Measurements from ENCODE around the gene ADAMTS18. TPM values are rescaled to one million over a fixed set of nuclear protein-coding genes. Genes with fewer than 3 reads are reported as not detected.

The ADAMTS18 gene
- total and polyA plus RNA-seq, 9 donors: 0.05 to 2.3 (median 0.79) TPM; not detected in 1

DNA sequence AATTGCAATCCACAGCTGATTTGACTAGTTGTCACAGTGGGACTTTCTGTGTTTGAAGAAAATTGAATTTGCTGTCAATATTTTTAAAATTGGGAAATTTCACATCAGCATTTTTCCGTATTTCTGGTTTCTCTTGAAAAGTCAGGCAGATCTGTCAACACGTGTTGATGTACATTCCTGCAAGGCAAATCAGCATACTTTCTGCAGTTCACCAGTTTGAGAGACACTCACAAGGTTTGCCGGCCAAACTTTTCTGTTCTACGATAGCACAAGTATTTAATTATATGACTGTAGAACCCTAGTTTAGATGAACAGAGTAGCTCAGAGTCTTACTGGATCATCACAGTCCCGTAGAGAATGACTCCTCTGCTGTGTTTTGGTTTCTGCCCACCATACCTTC is 102.0 kb downstream of the ADAMTS18 start:
- TF ChIP-seq POLR2A (IDR thresholded peaks at IDR 0.05): no peak
- H3K36me3 ChIP-seq: no peaks in the 10 kb centered on the region
- H3K27me3 ChIP-seq: no peaks in the 10 kb centered on the region
- intact Hi-C loops (cut with DNase I): no loop called here
- no peak for DNase-seq
- no peaks in the 10 kb centered on the region for H3K9me3 ChIP-seq
- no peak overlapping the region for H3K4me3 ChIP-seq
- WGBS, 3 donors: 82 to 87% (median 85%) methylated on average over 5 of the region's 5 CpGs
- H3K4me1 ChIP-seq (ENCODE audit: insufficient read depth): no peaks in the 10 kb centered on the region
- H3K27ac ChIP-seq: no peak overlapping the region

DNA sequence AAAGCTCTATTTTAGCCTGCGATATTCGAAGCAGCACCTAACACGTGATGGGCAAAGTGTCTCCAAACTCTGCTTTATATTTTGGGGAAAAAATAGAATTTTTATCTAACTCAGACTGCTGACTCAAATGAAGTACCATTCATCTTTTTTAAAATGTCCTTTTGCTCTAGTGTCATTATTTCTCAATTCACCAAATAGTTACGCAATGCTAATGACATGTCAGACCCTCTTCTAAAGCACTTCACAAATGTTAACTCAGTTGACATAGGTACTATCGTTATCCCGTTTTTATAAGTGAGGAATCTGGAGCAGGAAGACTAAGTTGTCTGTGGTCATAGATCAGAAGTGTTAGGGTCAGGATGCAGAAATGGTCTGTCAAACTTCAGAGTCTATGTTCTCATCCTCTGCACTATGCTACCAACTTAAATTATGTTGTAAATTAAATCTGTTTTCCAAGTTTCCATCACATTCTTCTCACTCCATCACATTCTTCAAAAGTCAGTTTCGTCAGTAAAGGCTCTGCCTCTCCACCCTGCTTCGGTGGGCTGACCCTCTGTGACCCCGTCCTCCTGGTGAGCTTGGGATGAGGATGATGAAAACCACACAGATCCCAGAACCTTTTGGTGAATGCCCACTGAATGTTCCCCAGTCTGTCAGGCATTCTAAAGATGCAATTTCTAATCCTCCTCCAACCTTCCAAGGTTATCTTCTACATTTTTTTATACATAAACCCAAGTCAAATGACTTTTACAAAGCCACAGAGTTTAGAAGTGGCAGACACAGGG is 102.8 kb downstream of the ADAMTS18 start:
- Histone ChIP-seq H3K27ac (no peak overlapping the region), H3K4me3 (no peak overlapping the region), H3K27me3 (no peaks in the 10 kb centered on the region), H3K4me1 (ENCODE audit: insufficient read depth) (no peaks in the 10 kb centered on the region), H3K9me3 (no peaks in the 10 kb centered on the region), H3K36me3 (no peaks in the 10 kb centered on the region)
- 73 to 81% (median 79%) methylated on average over 9 of the region's 9 CpGs for WGBS, 3 donors
- TF ChIP-seq, protein P1, sequence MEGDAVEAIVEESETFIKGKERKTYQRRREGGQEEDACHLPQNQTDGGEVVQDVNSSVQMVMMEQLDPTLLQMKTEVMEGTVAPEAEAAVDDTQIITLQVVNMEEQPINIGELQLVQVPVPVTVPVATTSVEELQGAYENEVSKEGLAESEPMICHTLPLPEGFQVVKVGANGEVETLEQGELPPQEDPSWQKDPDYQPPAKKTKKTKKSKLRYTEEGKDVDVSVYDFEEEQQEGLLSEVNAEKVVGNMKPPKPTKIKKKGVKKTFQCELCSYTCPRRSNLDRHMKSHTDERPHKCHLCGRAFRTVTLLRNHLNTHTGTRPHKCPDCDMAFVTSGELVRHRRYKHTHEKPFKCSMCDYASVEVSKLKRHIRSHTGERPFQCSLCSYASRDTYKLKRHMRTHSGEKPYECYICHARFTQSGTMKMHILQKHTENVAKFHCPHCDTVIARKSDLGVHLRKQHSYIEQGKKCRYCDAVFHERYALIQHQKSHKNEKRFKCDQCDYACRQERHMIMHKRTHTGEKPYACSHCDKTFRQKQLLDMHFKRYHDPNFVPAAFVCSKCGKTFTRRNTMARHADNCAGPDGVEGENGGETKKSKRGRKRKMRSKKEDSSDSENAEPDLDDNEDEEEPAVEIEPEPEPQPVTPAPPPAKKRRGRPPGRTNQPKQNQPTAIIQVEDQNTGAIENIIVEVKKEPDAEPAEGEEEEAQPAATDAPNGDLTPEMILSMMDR (IDR thresholded peaks at IDR 0.05): no peak
- TF ChIP-seq EP300 (IDR thresholded peaks at IDR 0.05) (no peak), POLR2A (IDR thresholded peaks at IDR 0.05) (no peak)
- intact Hi-C loops (cut with DNase I): no loop called here
- DNase-seq: no peak

DNA sequence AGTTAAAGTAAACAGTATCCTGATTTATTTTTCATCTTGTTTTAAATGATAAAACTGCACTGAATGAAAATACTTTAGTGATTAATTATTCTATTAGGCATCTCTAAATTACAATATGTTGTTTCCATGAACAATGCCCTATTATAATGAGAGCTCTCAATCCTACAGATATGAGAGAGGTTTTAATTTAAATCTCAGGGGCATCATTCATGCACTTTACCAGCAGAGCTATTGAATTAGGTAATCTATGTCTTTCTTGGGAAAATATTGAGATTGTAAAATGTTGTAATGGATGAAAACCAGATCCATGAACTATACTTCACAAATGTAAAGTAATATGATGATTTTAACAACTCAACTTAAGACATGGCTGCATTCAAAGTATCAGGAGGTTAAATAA is 103.8 kb downstream of the ADAMTS18 start:
- no peak overlapping the region for H3K4me3 ChIP-seq
- H3K27ac ChIP-seq: no peak overlapping the region
- H3K27me3 ChIP-seq: no peaks in the 10 kb centered on the region
- no peaks in the 10 kb centered on the region for H3K4me1 ChIP-seq (ENCODE audit: insufficient read depth)
- no peaks in the 10 kb centered on the region for H3K36me3 ChIP-seq
- no peak for DNase-seq
- TF ChIP-seq POLR2A (IDR thresholded peaks at IDR 0.05) (no peak), EP300 (IDR thresholded peaks at IDR 0.05) (no peak)
- TF ChIP-seq, protein P1 (IDR thresholded peaks at IDR 0.05): no peak
- intact Hi-C loops (cut with DNase I): no loop called here
- no peaks in the 10 kb centered on the region for H3K9me3 ChIP-seq

DNA sequence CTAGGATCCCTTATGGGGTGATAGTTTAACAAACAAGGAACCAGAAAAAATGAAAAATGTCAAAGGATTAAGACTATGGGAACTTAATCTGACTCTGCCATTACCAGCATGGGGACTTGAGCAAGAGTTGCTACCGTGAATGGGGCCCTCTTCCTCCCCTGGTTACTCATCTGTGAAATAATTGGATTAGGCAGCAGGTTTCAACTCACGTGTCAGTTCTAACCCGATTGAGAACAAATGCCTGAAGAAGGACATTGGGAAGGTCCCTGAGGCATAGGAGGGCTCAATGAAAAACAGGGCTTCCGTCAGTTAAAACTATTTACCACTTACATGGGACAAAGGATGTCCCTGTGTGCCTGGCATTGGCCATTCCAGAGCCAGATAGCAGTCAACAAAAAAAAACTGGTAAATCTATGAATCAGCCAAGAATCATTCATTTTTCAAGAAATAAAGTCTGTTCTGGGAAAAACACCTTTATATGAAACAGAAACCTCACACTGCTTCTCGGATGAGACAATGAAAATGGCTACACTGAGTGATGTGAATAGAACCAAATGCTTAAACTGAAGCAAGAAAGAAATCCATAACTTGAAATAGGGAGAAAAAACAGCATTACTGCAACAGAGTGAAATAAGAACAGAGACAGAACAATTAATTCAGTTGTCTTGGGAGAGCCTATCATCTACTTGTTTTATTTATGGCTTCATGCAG is 104.3 kb downstream of the ADAMTS18 start:
- 76 to 79% (median 78%) methylated on average over 5 of the region's 5 CpGs for WGBS, 3 donors
- H3K36me3 ChIP-seq: no peaks in the 10 kb centered on the region

More for the DNA sequence above, 104.3 kb downstream of the ADAMTS18 start:
- Histone ChIP-seq H3K27ac (no peak overlapping the region), H3K9me3 (no peaks in the 10 kb centered on the region), H3K27me3 (no peaks in the 10 kb centered on the region), H3K4me3 (no peak overlapping the region), H3K4me1 (ENCODE audit: insufficient read depth) (no peaks in the 10 kb centered on the region)
- no peak for DNase-seq
- TF ChIP-seq POLR2A (IDR thresholded peaks at IDR 0.05) (no peak), EP300 (IDR thresholded peaks at IDR 0.05) (no peak)
- TF ChIP-seq, protein P1 (IDR thresholded peaks at IDR 0.05): no peak
- intact Hi-C loops (cut with DNase I): no loop called here
